ENCODE data around the gene MRPL58.

DNA sequence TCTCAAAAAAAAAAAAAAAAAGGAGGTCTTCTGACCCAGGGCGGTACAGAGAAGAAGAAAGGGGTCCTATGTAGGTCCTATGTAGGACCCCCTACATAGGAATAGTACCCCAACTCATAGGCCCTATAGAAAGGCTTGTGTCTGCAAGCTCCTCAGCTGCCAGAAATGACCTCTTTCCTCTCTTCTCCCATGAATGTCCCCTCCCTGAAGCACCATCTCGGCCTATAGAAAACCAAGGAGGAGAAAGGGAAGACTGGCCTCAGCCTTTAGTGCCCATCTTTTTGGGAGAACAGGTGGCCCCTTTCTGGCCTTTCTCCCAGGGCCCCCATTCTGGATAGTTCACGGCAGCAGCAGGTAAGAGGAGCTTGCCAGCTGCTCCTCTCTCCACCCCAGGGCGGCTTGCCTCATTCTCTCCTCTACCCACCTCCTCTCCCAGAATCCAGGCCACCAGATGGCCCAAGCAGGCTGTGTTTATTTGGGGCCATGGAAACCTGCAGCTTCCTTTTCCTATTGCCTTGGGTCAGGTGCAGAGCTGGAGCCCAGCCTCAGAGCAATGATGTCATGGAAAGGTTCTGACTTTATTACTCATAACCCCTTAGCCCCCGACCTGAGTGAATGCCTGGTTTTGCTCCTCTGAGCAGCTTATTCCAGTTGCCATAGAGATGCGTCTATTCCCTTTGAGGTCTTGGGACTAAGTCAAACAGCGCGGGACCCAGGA lies 1.6 kb upstream of the MRPL58 start:
- TF ChIP-seq, protein P1, sequence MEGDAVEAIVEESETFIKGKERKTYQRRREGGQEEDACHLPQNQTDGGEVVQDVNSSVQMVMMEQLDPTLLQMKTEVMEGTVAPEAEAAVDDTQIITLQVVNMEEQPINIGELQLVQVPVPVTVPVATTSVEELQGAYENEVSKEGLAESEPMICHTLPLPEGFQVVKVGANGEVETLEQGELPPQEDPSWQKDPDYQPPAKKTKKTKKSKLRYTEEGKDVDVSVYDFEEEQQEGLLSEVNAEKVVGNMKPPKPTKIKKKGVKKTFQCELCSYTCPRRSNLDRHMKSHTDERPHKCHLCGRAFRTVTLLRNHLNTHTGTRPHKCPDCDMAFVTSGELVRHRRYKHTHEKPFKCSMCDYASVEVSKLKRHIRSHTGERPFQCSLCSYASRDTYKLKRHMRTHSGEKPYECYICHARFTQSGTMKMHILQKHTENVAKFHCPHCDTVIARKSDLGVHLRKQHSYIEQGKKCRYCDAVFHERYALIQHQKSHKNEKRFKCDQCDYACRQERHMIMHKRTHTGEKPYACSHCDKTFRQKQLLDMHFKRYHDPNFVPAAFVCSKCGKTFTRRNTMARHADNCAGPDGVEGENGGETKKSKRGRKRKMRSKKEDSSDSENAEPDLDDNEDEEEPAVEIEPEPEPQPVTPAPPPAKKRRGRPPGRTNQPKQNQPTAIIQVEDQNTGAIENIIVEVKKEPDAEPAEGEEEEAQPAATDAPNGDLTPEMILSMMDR (IDR thresholded peaks at IDR 0.05) = no peak
- no peak for TF ChIP-seq POLR2A (IDR thresholded peaks at IDR 0.05)
